Hepatocyte (in vitro differentiated cells): ENCODE measurements around the gene GATD1. TPM values are rescaled to one million over a fixed set of nuclear protein-coding genes. Genes with fewer than 3 reads are reported as not detected.

Experiments
- DNase-seq: peaks from one replicate; pipeline ENCODE4 v3.0.0-alpha.2; 2016; ENCODE audit warnings: low spot score
- H2AFZ ChIP-seq: fragments of 200-600 bp; sonication (generic); 2 replicates; pipeline ENCODE4 v1.6.0; 2016; ENCODE audit warnings: antibody characterized with exemption, mild to moderate bottlenecking
- H3K27ac ChIP-seq: fragments of 200-600 bp; sonication (generic); 2 replicates; pipeline ENCODE4 v1.5.1; 2016; ENCODE audit warnings: mild to moderate bottlenecking
- H3K27me3 ChIP-seq: fragments of 200-600 bp; sonication (generic); 2 replicates; pipeline ENCODE4 v1.6.1; 2016
- H3K36me3 ChIP-seq: fragments of 200-600 bp; sonication (generic); replicated peaks from 2 replicates; pipeline ENCODE4 v1.5.1; 2016; ENCODE audit warnings: low read depth; ENCODE audit not compliant: insufficient read depth
- H3K4me1 ChIP-seq: fragments of 200-600 bp; sonication (generic); 2 replicates; pipeline ENCODE4 v1.5.1; 2016; ENCODE audit warnings: mild to moderate bottlenecking, moderate library complexity; ENCODE audit not compliant: insufficient read depth
- H3K4me2 ChIP-seq: fragments of 200-600 bp; sonication (generic); 2 replicates; pipeline ENCODE4 v1.6.0; 2016
- H3K4me3 ChIP-seq: fragments of 200-600 bp; sonication (generic); 2 replicates; pipeline ENCODE4 v1.5.1; 2016; ENCODE audit warnings: mild to moderate bottlenecking
- H3K79me2 ChIP-seq: fragments of 200-600 bp; sonication (generic); 2 replicates; pipeline ENCODE4 v1.6.0; 2017; ENCODE audit warnings: mild to moderate bottlenecking
- H3K9me2 ChIP-seq: fragments of 200-600 bp; sonication (generic); replicated peaks from 2 replicates; pipeline ENCODE4 v1.6.0; 2017; ENCODE audit warnings: mild to moderate bottlenecking; ENCODE audit not compliant: insufficient read depth
- H3K9me3 ChIP-seq: fragments of 200-600 bp; sonication (generic); 2 replicates; pipeline ENCODE4 v1.5.1; 2016; ENCODE audit warnings: low read depth, mild to moderate bottlenecking
- H4K20me1 ChIP-seq: fragments of 200-600 bp; sonication (generic); 2 replicates; pipeline ENCODE4 v1.6.0; 2016; ENCODE audit warnings: mild to moderate bottlenecking; ENCODE audit not compliant: insufficient read depth, poor library complexity, severe bottlenecking
- EZH2 ChIP-seq: fragments of 200-600 bp; sonication (generic); IDR thresholded peaks from 2 replicates; pipeline ENCODE4 v1.6.1; 2016; ENCODE audit warnings: antibody characterized with exemption, mild to moderate bottlenecking, borderline replicate concordance
- EZH2phosphoT487 ChIP-seq: fragments of 200-600 bp; sonication (generic); IDR thresholded peaks from one replicate; pipeline ENCODE4 v1.6.1; 2018; ENCODE audit warnings: antibody characterized with exemption, mild to moderate bottlenecking, low read depth, moderate library complexity; ENCODE audit not compliant: unreplicated experiment, severe bottlenecking
- WGBS: methylation state at CpG from one replicate; pipeline ENCODE4 v1.1.6; 2016; ENCODE audit warnings: low lambda C conversion rate; ENCODE audit errors: missing lambda C conversion rate; 5-methylcytosine and 5-hydroxymethylcytosine counted together
- polyA plus RNA-seq: library from polyadenylated mRNA; unstranded; fragments of >200 nt; fragmentation: Nextera tagmentation; extraction: Ambion mirVana; gene quantifications from 2 replicates; pipeline ENCODE4 v1.2.1, GENCODE V29; 2016
- total RNA-seq: library from RNA; depleted of rRNA; stranded (reverse); fragments of >200 nt; gene quantifications from 2 replicates; pipeline ENCODE4 v1.2.3, GENCODE V29; 2014
- TF ChIP-seq, protein P1 (sequence below): fragments of 200-600 bp; sonication (generic); IDR thresholded peaks from 2 replicates; pipeline ENCODE4 v1.5.1; 2016; ENCODE audit warnings: antibody characterized with exemption, mild to moderate bottlenecking; ENCODE audit not compliant: poor library complexity

GATD1 gene
- total and polyA plus RNA-seq, 2 experiments from 2014 or later = 24.2 to 29.0 TPM

DNA sequence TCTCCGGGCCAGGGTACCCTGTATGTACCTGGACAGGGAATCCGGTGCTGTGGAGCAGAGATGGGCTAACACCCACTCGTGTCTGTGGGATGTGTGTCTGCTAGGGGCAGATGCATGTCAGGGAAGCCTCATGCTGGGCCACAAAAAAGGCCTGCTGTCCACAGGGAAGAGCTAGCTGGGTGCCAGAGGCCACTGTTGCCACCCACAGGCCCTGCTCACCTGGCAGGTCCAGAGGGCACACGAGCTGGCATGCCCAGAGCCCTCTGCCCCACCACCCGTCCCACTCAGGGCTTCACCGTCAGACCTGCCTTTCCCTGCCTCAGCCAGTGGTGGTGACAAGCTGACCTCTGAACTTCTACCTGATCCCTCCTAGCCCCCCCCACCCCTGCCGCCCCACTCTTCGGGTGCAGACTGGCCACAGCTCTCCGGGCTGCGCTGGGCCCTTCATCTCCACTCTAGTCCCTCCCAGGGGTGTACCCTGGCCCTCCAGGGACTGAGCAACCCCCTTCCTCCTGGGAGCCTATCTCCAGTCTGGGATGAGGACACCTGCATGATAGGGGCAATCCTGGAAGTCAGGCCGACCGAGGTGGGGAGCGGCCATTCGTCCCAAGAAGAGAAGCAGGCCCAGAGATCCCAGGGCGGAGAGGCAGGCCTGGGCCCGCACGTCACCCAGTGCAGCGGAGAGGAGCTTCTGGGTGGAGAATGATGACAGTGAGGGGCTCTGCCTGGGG is 19.4 kb upstream of the GATD1 start:
- no peaks in the 10 kb centered on the region for H3K36me3 ChIP-seq
- 35% methylated on average over 17 of the region's 18 CpGs for WGBS

DNA sequence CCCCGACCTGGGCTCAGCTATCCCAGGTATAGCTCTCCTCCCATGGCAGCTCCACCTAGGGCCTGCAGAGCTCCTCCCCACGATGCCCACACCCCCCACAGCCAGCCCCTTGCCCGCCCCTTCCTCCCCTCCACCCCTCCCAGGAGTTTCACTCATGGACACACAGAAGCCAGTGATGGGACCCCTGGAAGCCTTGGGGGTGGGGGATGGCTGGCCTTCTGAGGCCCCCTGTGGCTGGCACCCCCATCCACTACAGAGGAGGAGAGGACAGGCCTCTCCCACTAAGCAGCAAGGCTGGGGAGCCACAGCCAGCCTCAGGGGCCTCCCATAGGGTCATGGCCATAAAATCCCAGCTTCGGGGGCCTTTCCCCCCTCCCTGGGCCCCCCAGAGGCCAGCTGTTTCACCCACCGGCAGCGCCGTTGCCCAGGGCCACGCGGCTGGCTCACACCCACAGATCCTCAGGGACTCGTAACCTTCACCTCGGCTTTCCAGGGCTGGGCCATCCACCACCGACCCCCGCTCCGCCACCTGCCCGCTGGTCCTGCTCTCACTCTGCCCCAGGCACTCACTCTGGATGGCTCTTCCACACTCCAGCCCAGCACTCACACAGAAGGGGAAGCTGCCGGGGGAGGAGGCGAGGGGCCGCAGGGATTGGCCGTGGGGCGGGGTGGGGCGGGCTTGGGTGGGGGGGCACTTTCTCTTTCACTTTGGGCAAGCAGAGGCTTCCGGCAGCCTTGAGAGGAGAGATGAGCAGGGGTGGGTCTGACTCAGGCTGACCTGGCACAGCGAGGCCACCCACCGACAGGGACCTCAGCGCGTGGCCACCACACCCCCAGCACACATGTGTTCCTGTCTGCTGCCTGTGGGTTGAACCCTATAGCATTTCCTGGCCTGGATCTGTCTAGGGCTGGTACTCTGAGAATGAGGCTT is 18.6 kb upstream of the GATD1 start:
- no peaks in the 10 kb centered on the region for H4K20me1 ChIP-seq
- H3K79me2 ChIP-seq = peaks cover 6% of the 10 kb centered on the region
- no peaks in the 10 kb centered on the region for H3K9me2 ChIP-seq
- DNase-seq = peak; percentile 83
- WGBS = 27% methylated on average over 18 of the region's 26 CpGs
- H3K4me1 ChIP-seq = peaks cover 23% of the 10 kb centered on the region
- H3K9me3 ChIP-seq = no peaks in the 10 kb centered on the region
- H3K4me3 ChIP-seq = peak overlapping the region; percentile 20
- peak overlapping the region; percentile 90 for H3K4me2 ChIP-seq
- no peaks in the 10 kb centered on the region for H3K27me3 ChIP-seq
- H3K36me3 ChIP-seq = no peaks in the 10 kb centered on the region
- TF ChIP-seq, protein P1, sequence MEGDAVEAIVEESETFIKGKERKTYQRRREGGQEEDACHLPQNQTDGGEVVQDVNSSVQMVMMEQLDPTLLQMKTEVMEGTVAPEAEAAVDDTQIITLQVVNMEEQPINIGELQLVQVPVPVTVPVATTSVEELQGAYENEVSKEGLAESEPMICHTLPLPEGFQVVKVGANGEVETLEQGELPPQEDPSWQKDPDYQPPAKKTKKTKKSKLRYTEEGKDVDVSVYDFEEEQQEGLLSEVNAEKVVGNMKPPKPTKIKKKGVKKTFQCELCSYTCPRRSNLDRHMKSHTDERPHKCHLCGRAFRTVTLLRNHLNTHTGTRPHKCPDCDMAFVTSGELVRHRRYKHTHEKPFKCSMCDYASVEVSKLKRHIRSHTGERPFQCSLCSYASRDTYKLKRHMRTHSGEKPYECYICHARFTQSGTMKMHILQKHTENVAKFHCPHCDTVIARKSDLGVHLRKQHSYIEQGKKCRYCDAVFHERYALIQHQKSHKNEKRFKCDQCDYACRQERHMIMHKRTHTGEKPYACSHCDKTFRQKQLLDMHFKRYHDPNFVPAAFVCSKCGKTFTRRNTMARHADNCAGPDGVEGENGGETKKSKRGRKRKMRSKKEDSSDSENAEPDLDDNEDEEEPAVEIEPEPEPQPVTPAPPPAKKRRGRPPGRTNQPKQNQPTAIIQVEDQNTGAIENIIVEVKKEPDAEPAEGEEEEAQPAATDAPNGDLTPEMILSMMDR = no peak
- TF ChIP-seq EZH2 (no peak), EZH2phosphoT487 (no peak)
- no peak overlapping the region for H2AFZ ChIP-seq
- H3K27ac ChIP-seq = peak overlapping the region; percentile 98

More for the DNA sequence above, 19.4 kb upstream of the GATD1 start:
- H3K79me2 ChIP-seq = peaks cover 6% of the 10 kb centered on the region
- H3K9me3 ChIP-seq = no peaks in the 10 kb centered on the region
- TF ChIP-seq EZH2phosphoT487 (no peak), EZH2 (no peak)
- TF ChIP-seq, protein P1 = no peak
- H3K27ac ChIP-seq = peak overlapping the region; percentile 98
- no peak for DNase-seq
- H3K9me2 ChIP-seq = no peaks in the 10 kb centered on the region
- H2AFZ ChIP-seq = no peak overlapping the region
- no peaks in the 10 kb centered on the region for H3K27me3 ChIP-seq
- H4K20me1 ChIP-seq = no peaks in the 10 kb centered on the region
- peak overlapping the region; percentile 90 for H3K4me2 ChIP-seq
- peak overlapping the region; percentile 17 for H3K4me3 ChIP-seq
- H3K4me1 ChIP-seq = peaks cover 23% of the 10 kb centered on the region

DNA sequence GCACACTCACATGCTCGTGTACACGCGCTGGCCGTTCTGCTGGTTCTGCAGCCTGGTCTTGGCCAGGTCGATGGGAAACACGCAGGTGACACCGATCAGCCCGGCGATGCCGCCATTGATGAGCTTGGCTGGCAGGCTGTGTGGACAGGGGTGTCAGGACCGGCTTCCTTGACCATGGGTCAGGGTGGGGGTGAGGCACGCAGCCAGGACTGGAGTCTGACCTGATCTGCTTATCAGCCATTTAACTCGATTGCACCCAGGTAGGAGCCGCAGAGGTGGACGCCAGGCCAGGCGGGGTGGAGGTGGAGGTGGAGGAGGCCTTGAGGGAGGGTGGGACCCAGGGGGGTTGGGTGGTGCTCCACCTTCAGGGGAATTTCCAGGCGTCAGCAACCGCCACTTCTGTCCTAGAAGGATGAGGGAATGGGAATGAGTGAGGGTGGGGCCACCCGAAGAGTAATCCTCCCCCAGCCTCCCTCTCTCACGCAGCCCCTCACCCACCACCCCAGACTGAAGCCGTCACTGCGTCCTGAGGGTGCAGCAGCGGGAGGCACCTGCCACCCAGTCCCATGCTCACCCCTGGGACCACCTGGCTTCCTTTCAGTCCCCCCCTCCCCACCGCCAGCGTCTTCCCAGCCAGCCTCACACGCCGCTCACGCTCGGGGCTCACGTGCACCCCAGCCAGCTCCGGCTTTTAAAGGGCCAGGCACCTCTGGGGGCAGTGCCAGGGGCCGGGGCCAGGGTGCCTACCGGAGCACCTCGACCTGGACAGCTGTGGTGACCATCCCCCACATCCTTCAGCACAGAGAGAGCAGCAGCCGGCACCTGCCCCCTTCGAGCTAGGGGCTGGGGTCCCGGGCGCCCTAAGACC is 17.7 kb upstream of the GATD1 start:
- Histone ChIP-seq H3K79me2 (peaks cover 6% of the 10 kb centered on the region), H3K9me2 (no peaks in the 10 kb centered on the region), H3K36me3 (no peaks in the 10 kb centered on the region), H2AFZ (no peak overlapping the region), H3K4me3 (no peak overlapping the region), H4K20me1 (no peaks in the 10 kb centered on the region), H3K4me2 (peak overlapping the region; percentile 90), H3K27me3 (no peaks in the 10 kb centered on the region), H3K27ac (peak overlapping the region; percentile 98), H3K4me1 (peaks cover 23% of the 10 kb centered on the region), H3K9me3 (no peaks in the 10 kb centered on the region)
- WGBS = 81% methylated on average over 27 of the region's 38 CpGs
- TF ChIP-seq EZH2 (no peak), EZH2phosphoT487 (no peak)
- TF ChIP-seq, protein P1 = no peak
- DNase-seq = no peak
